Mesenteric fat pad (tissue), 1 donor: ENCODE data around the gene SFXN1. TPM values are rescaled to one million over a fixed set of nuclear protein-coding genes. Genes with fewer than 3 reads are reported as not detected.
"Not testable (repeated sequence)": the region's sequence is repeated elsewhere in the genome, so short reads cannot be mapped to it uniquely, and the experiment has no call there.

Experiments
- DNase-seq: peaks from one replicate; pipeline ENCODE4 v3.0.0-alpha.2; 2020; ENCODE audit warnings: low spot score
- total RNA-seq: library from RNA; stranded (reverse); fragmentation: NEBNext Ultra II Directional; extraction: Animal tissue kit (Norgen Biotek cat#: 25700); gene quantifications from one replicate; pipeline ENCODE4 v1.2.1, GENCODE V29; 2021
- donor health status: DM: yes; HTN: yes; CAD: no.

The SFXN1 gene
- total RNA-seq, 1 donor from 2014 or later, result 21.3 TPM

GRCh38 chr5:175493726-175494125, 15.4 kb downstream of the SFXN1 start:
- DNase-seq, result no peak

- DNase-seq, result no peak
Measured at GRCh38 chr5:175494264-175495183, 16.2 kb downstream of the SFXN1 start.

GRCh38 chr5:175501759-175502158, 23.4 kb downstream of the SFXN1 start:
- DNase-seq, result no peak

GRCh38 chr5:175507671-175508070, 29.3 kb downstream of the SFXN1 start:
- not testable (repeated sequence) for DNase-seq

GRCh38 chr5:175508896-175509295, 30.5 kb downstream of the SFXN1 start:
- no peak for DNase-seq

- DNase-seq, result no peak
Measured at GRCh38 chr5:175513297-175513696, 34.9 kb downstream of the SFXN1 start.

- no peak for DNase-seq
Measured at GRCh38 chr5:175513726-175514125, 35.4 kb downstream of the SFXN1 start.

- DNase-seq, result no peak
Measured at GRCh38 chr5:175516933-175517823, 38.8 kb downstream of the SFXN1 start.

- no peak for DNase-seq
Measured at GRCh38 chr5:175517824-175518450, 39.6 kb downstream of the SFXN1 start.

GRCh38 chr5:175519006-175519405, 40.6 kb downstream of the SFXN1 start:
- no peak for DNase-seq

- no peak for DNase-seq
Measured at GRCh38 chr5:175520321-175520720, 42.0 kb downstream of the SFXN1 start.

- DNase-seq, result no peak
Measured at GRCh38 chr5:175520873-175521272, 42.5 kb downstream of the SFXN1 start.

- no peak for DNase-seq
Measured at GRCh38 chr5:175521313-175521833, 43.0 kb downstream of the SFXN1 start.

- no peak for DNase-seq
Measured at GRCh38 chr5:175523292-175523691, 44.9 kb downstream of the SFXN1 start.

- DNase-seq, result no peak
Measured at GRCh38 chr5:175524211-175524610, 45.9 kb downstream of the SFXN1 start.

- DNase-seq, result no peak
Measured at GRCh38 chr5:175526691-175527090, 48.3 kb downstream of the SFXN1 start.

- DNase-seq, result no peak
Measured at GRCh38 chr5:175531361-175531760, 53.0 kb downstream of the SFXN1 start.

GRCh38 chr5:175534070-175534932, 55.9 kb downstream of the SFXN1 start:
- DNase-seq, result peak; percentile 95

- DNase-seq, result not testable (repeated sequence)
Measured at GRCh38 chr5:175535331-175535730, 57.0 kb downstream of the SFXN1 start.

- no peak for DNase-seq
Measured at GRCh38 chr5:175535796-175536195, 57.4 kb downstream of the SFXN1 start.
